Endothelial cell of umbilical vein (primary cell): ENCODE results near the gene ERGIC1. TPM values are rescaled to one million over a fixed set of nuclear protein-coding genes. Genes with fewer than 3 reads are reported as not detected.

Source experiments
- BruUV-seq: library from RNA; stranded (reverse); fragments of 400-500 nt; replicated peaks from 2 replicates; lab custom pipeline; 2021; lab: Mats Ljungman, UMichigan
- CTCF ChIA-PET: fragments of 300-600, 350-600 bp; sonication (Branson Sonifier 250); formaldehyde crosslinking; loops from one replicate; lab custom pipeline; 2021; ENCODE audit warnings: antibody characterized with exemption, inconsistent platforms; lab: Charles Lee
- POLR2A ChIA-PET: fragments of 300-600, 350-600 bp; sonication (Branson Sonifier 250); formaldehyde crosslinking; loops from one replicate; lab custom pipeline; 2021; ENCODE audit warnings: antibody characterized with exemption, inconsistent platforms; lab: Charles Lee
- DNase-seq: peaks from one replicate; pipeline ENCODE4 v3.0.0-alpha.2; 2011; ENCODE audit warnings: low read depth, low spot score
- FAIRE-seq: peaks from 2 replicates; lab custom pipeline; 2011; peaks lifted over from hg19 to GRCh38; lab: Jason Lieb, UNC
- H2AFZ ChIP-seq: 2 replicates; pipeline ENCODE4 v1.6.0; 2012; ENCODE audit warnings: low read depth, low read length, control low read depth, inconsistent platforms
- H3K27ac ChIP-seq: 2 replicates; pipeline ENCODE4 v1.5.1; 2011; ENCODE audit warnings: low read depth, mild to moderate bottlenecking, control low read depth, low read length, moderate library complexity; ENCODE audit not compliant: insufficient read depth
- H3K27me3 ChIP-seq, 2 experiments: 2 replicates each; pipeline versions ENCODE4 v1.6.0 to v1.6.1; 2011; ENCODE audit warnings: low read length in 2 of 2, mixed read lengths in 1 of 2; ENCODE audit not compliant: control insufficient read depth in 2 of 2, insufficient read depth in 2 of 2
- H3K36me3 ChIP-seq, 2 experiments: 2 replicates in 1 of 2; 3 replicates in 1 of 2; pipeline ENCODE4 v1.5.1; 2011; ENCODE audit warnings: low read length in 2 of 2, mild to moderate bottlenecking in 1 of 2, moderate library complexity in 1 of 2; ENCODE audit not compliant: control insufficient read depth in 2 of 2, insufficient read depth in 2 of 2; ENCODE audit errors: extremely low read depth in 1 of 2
- H3K4me1 ChIP-seq: 3 replicates; pipeline ENCODE4 v1.5.1; 2011; ENCODE audit warnings: mild to moderate bottlenecking, low read length; ENCODE audit not compliant: control insufficient read depth, insufficient read depth; ENCODE audit errors: extremely low read depth
- H3K4me2 ChIP-seq: 2 replicates; pipeline ENCODE4 v1.6.1; 2011; ENCODE audit warnings: low read length, control low read depth, mixed read lengths; ENCODE audit not compliant: insufficient read depth
- H3K4me3 ChIP-seq, 3 experiments: fragments of 200-600 bp in 1 of 3; sonication (generic), shearing (Covaris generic) in 1 of 3; replicated peaks in 1 of 3; 2 replicates each; pipeline ENCODE4 v1.5.1; 2011 to 2016; ENCODE audit warnings: control low read depth in 3 of 3, low read length in 3 of 3, mild to moderate bottlenecking in 2 of 3, inconsistent platforms in 1 of 3, low read depth in 1 of 3, moderate library complexity in 1 of 3; ENCODE audit not compliant: insufficient read depth in 1 of 3
- H3K79me2 ChIP-seq: 2 replicates; pipeline ENCODE4 v1.6.0; 2012; ENCODE audit warnings: low read length, inconsistent platforms; ENCODE audit not compliant: control insufficient read depth, insufficient read depth
- H3K9ac ChIP-seq: replicated peaks from 2 replicates; pipeline ENCODE3; 2011; ENCODE audit warnings: low read length, control low read depth; ENCODE audit not compliant: insufficient read depth; ENCODE audit errors: extremely low read depth
- H3K9me1 ChIP-seq: replicated peaks from 3 replicates; pipeline ENCODE4 v1.6.0; 2011; ENCODE audit warnings: mild to moderate bottlenecking, low read length; ENCODE audit not compliant: control insufficient read depth, insufficient read depth; ENCODE audit errors: extremely low read depth
- H3K9me3 ChIP-seq: replicated peaks from 2 replicates; pipeline ENCODE4 v1.5.1; 2012; ENCODE audit warnings: low read length, inconsistent platforms; ENCODE audit not compliant: control insufficient read depth, insufficient read depth
- H4K20me1 ChIP-seq: replicated peaks from 2 replicates; pipeline ENCODE3; 2011; ENCODE audit warnings: mild to moderate bottlenecking, low read length; ENCODE audit not compliant: control insufficient read depth, insufficient read depth; ENCODE audit errors: extremely low read depth
- CTCF ChIP-seq, 2 donors: IDR thresholded peaks; 1 replicate in 1 of 2; 2 replicates in 1 of 2; pipeline ENCODE4 v1.5.1; 2011; ENCODE audit warnings: low read length in 2 of 2, mild to moderate bottlenecking in 2 of 2, moderate library complexity in 2 of 2, control low read depth in 1 of 2, inconsistent platforms in 1 of 2, low read depth in 1 of 2; ENCODE audit not compliant: insufficient read depth in 1 of 2; ENCODE audit errors: extremely low read depth in 1 of 2
- EZH2 ChIP-seq: IDR thresholded peaks from 2 replicates; pipeline ENCODE4 v1.6.1; 2012; ENCODE audit warnings: borderline replicate concordance, low read depth, mild to moderate bottlenecking, moderate library complexity, low read length, inconsistent platforms; ENCODE audit not compliant: severe bottlenecking
- JUN ChIP-seq: IDR thresholded peaks from 2 replicates; pipeline ENCODE4 v1.6.1; 2011; ENCODE audit warnings: borderline replicate concordance, low read depth; ENCODE audit not compliant: insufficient read length, insufficient read depth
- MYC ChIP-seq: IDR thresholded peaks from one replicate; pipeline ENCODE4 v1.6.1; 2011; ENCODE audit warnings: mild to moderate bottlenecking, low read depth, low read length
- POLR2A ChIP-seq: IDR thresholded peaks from 2 replicates; pipeline ENCODE4 v1.6.1; 2012; ENCODE audit warnings: low read depth, mild to moderate bottlenecking, control low read depth, low read length
- POLR2AphosphoS5 ChIP-seq: IDR thresholded peaks from 2 replicates; pipeline ENCODE4 v1.6.1; 2012; ENCODE audit warnings: low read depth, mild to moderate bottlenecking, control low read depth, low read length, moderate library complexity; ENCODE audit not compliant: insufficient read depth
- dilution Hi-C: fragments of 300-500 bp; cut with MboI; formaldehyde crosslinking; loops from one replicate; pipeline ENCODE4 v1.15.0; 2019; ENCODE audit warnings: low sequenced_read_pairs; ENCODE audit not compliant: extremely low pct_ligation_motif_present
- intact Hi-C: fragments of 100-400 bp; cut with micrococcal nuclease; formaldehyde crosslinking; loops from one replicate; pipeline ENCODE4 v1.10.0; 2022
- polyA plus RNA-seq, 4 experiments: library from polyadenylated mRNA; depleted of rRNA in 3 of 4; stranded (reverse) in 3 of 4; unstranded in 1 of 4; fragments of >200 nt; gene quantifications; 2 replicates each; pipeline versions ENCODE4 v1.2.1 to v1.2.3, GENCODE V29; 2011 to 2012; ENCODE audit warnings: missing spikeins in 1 of 4
- total RNA-seq: library from RNA; stranded (reverse); gene quantifications from 2 replicates; pipeline ENCODE4 v1.2.3, GENCODE V29; 2021

ERGIC1 gene
- total and polyA plus RNA-seq, 2 donors (not counting 3 experiments of a cell fraction or from before 2014, with no cell fraction given): 105 to 109 TPM

- no TSS peak for BruUV-seq
- intact Hi-C loops: loop anchor here (1.0 to 2.0 kb wide), 6 partner anchors 19 to 195 kb away; partner anchors contain the start of genes DUSP1 and ERGIC1
- Histone ChIP-seq H3K9me1 (no peaks in the 10 kb centered on the region), H3K27ac (peak overlapping the region; percentile 89), H3K9ac (peak overlapping the region; percentile 64), H3K36me3 (peaks cover 0 to 12% of the 10 kb centered on the region in 2 experiments), H3K79me2 (no peaks in the 10 kb centered on the region), H4K20me1 (no peaks in the 10 kb centered on the region), H2AFZ (no peak overlapping the region), H3K27me3 (no peaks in the 10 kb centered on the region), H3K4me2 (no peak overlapping the region), H3K4me1 (peaks cover 15% of the 10 kb centered on the region), H3K4me3 (no peak overlapping the region), H3K9me3 (no peaks in the 10 kb centered on the region)
- POLR2A ChIA-PET: interaction anchor here (0.7 kb wide), 1 partner anchor 141 kb away, joined by 5 read pairs; no protein-coding TSS in a partner anchor
- CTCF ChIA-PET: interaction anchor here (0.6 to 3.0 kb wide), 14 partner anchors 12 to 197 kb away, joined by 3 to 33 read pairs (median 7); partner anchors contain the start of gene DUSP1
- dilution Hi-C loops: no loop called here
- FAIRE-seq (no peak), DNase-seq (no peak)
- TF ChIP-seq POLR2AphosphoS5 (no peak), EZH2 (no peak), POLR2A (no peak), CTCF (IDR thresholded peaks at IDR 0.05; ENCODE audit: extremely low read depth in 1 of 2, insufficient read depth in 1 of 2, low read depth in 1 of 2, low read length in 2 of 2) (no peak), JUN (no peak), MYC (no peak)
Observed at GRCh38 chr5:172911976-172912375, 77.9 kb downstream of the ERGIC1 start.
